SK-N-SH treated with all-trans-retinoic acid at 6 μM for 48 hours (cell line): ENCODE results near the gene SDK2.

Experiments
- ATAC-seq: fragments of 200-7000 bp; cut with Tn5 transposase; 3 replicates; pipeline ENCODE4 v1.9.1; 2020; ENCODE audit warnings: mild to moderate bottlenecking, moderate library complexity
- ARNTL ChIP-seq: fragments of 450-650 bp; formaldehyde crosslinking; IDR thresholded peaks from 2 replicates; pipeline ENCODE4 v1.5.0; 2020; ENCODE audit warnings: low read depth, mild to moderate bottlenecking, moderate library complexity, borderline replicate concordance
- BACH2 ChIP-seq: fragments of 250-450 bp; sonication (Bioruptor Pico); IDR thresholded peaks from 2 replicates; pipeline ENCODE4 v1.9.0; 2021; ENCODE audit warnings: mild to moderate bottlenecking, borderline replicate concordance
- CREB5 ChIP-seq: fragments of 250-450 bp; sonication (Bioruptor Pico); IDR thresholded peaks from 2 replicates; pipeline ENCODE4 v1.5.1; 2020; ENCODE audit warnings: low read depth, mild to moderate bottlenecking, moderate library complexity
- CSDC2 ChIP-seq: fragments of 250-450 bp; sonication (Bioruptor Pico); IDR thresholded peaks from 2 replicates; pipeline ENCODE4 v1.5.0; 2020; ENCODE audit warnings: mild to moderate bottlenecking, moderate library complexity
- CSRNP3 ChIP-seq: fragments of 250-450 bp; sonication (Bioruptor Pico); IDR thresholded peaks from 2 replicates; pipeline ENCODE4 v1.5.1; 2021; ENCODE audit warnings: mild to moderate bottlenecking, moderate library complexity
- ESRRG ChIP-seq: fragments of 250-450 bp; sonication (Bioruptor Pico); IDR thresholded peaks from 2 replicates; pipeline ENCODE4 v1.6.1; 2021; ENCODE audit warnings: mild to moderate bottlenecking
- GLIS3 ChIP-seq: fragments of 250-450 bp; sonication (Bioruptor Pico); IDR thresholded peaks from 2 replicates; pipeline ENCODE4 v1.5.0; 2020; ENCODE audit warnings: mild to moderate bottlenecking, moderate library complexity
- ISL1 ChIP-seq: fragments of 250-450 bp; sonication (Bioruptor Pico); IDR thresholded peaks from 2 replicates; pipeline ENCODE4 v2.1.2; 2022; ENCODE audit warnings: mild to moderate bottlenecking, moderate library complexity
- OSR1 ChIP-seq: fragments of 250-450 bp; sonication (Bioruptor Pico); IDR thresholded peaks from 2 replicates; pipeline ENCODE4 v1.8.0; 2022; ENCODE audit warnings: moderate library complexity, mild to moderate bottlenecking, inconsistent platforms
- PPARA ChIP-seq: fragments of 250-450 bp; sonication (Bioruptor Pico); IDR thresholded peaks from 2 replicates; pipeline ENCODE4 v1.5.0; 2020; ENCODE audit warnings: mild to moderate bottlenecking, borderline replicate concordance
- TCF4 ChIP-seq: fragments of 250-450 bp; sonication (Bioruptor Pico); IDR thresholded peaks from 2 replicates; pipeline ENCODE4 v1.8.0; 2021; ENCODE audit warnings: mild to moderate bottlenecking, moderate library complexity, borderline replicate concordance
- TOX ChIP-seq: fragments of 250-450 bp; sonication (Bioruptor Pico); IDR thresholded peaks from 2 replicates; pipeline ENCODE4 v1.8.0; 2021; ENCODE audit warnings: mild to moderate bottlenecking, moderate library complexity, borderline replicate concordance
- TSHZ2 ChIP-seq: fragments of 250-450 bp; sonication (Bioruptor Pico); IDR thresholded peaks from 2 replicates; pipeline ENCODE4 v1.5.0; 2020; ENCODE audit warnings: mild to moderate bottlenecking, moderate library complexity
- ZC3H10 ChIP-seq: fragments of 250-450 bp; sonication (Bioruptor Pico); IDR thresholded peaks from 2 replicates; pipeline ENCODE4 v1.5.1; 2021; ENCODE audit warnings: mild to moderate bottlenecking, moderate library complexity
- ZFP3 ChIP-seq: fragments of 250-450 bp; sonication (Bioruptor Pico); IDR thresholded peaks from 2 replicates; pipeline ENCODE4 v1.5.0; 2020; ENCODE audit warnings: mild to moderate bottlenecking, moderate library complexity
- ZFP30 ChIP-seq: fragments of 450-650 bp; formaldehyde crosslinking; IDR thresholded peaks from 2 replicates; pipeline ENCODE4 v1.5.0; 2022; ENCODE audit warnings: mild to moderate bottlenecking, moderate library complexity
- ZNF565 ChIP-seq: fragments of 450-650 bp; formaldehyde crosslinking; conservative IDR thresholded peaks from 2 replicates; pipeline ENCODE4 v1.5.0; 2020; ENCODE audit warnings: low read depth, mild to moderate bottlenecking, moderate library complexity
- ZNF70 ChIP-seq: fragments of 450-650 bp; formaldehyde crosslinking; IDR thresholded peaks from 2 replicates; pipeline ENCODE4 v1.5.0; 2020; ENCODE audit warnings: mild to moderate bottlenecking, moderate library complexity
- TF ChIP-seq, protein P1 (sequence below): fragments of 250-450 bp; sonication (Bioruptor Pico); IDR thresholded peaks from 2 replicates; pipeline ENCODE4 v1.8.0; 2020; ENCODE audit warnings: mild to moderate bottlenecking, moderate library complexity, borderline replicate concordance
- TF ChIP-seq, protein P2 (sequence below): fragments of 250-450 bp; sonication (Bioruptor Pico); IDR thresholded peaks from 2 replicates; pipeline ENCODE4 v1.8.0; 2021; ENCODE audit warnings: low read depth, mild to moderate bottlenecking, moderate library complexity, borderline replicate concordance

The SDK2 gene

DNA sequence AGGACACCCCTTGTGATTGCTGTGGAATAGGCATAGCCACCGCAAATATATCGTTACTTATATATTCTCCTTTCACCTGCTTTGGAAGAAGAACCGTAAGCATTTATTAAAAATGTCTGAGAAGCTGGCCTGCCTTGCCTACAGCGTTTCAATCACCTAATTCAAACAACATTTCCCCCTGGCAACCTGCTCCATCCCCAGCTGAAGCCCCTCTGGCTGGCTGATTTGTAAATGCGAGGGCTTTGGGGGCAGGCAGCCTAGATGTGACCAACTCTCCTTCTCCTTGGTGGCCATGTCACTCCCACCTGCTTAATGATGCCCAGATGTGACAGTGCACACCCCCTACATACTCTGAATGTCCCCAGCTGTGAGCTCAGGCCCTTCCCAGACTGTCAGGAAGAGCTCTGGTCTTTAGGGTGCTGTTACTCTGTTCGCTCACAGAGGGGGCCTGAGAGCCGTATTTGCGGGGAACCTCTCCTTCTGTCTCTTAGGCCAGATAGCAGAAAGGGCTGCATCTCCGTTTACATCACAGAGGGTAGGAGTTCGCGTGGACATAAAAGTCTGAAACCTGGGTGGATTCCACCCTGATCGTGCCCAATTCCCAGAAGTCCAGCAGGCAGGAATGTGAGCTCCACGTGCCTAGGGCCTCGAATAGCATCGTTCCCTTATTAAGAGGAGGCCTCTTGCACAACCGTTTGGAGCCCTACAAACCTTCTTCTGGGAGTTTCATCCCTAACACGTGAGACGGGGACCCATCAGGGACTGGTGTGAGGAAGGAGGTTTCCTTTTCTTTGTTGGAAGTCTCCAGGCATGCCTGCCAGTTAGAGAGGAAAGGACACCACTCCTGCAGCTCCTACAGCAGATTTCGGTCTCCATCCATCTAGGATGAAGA lies 2.4 kb upstream of the SDK2 start:
- ATAC-seq, result no peak
- TF ChIP-seq CSRNP3, result no peak
- TF ChIP-seq OSR1 (CRISPR knock-in tag), result no peak
- no peak for TF ChIP-seq BACH2 (CRISPR knock-in tag)
- TF ChIP-seq ZC3H10, result no peak
- TF ChIP-seq ZFP3, result peak; percentile 80; the same call in 1 of the 2 replicates
- TF ChIP-seq ARNTL (CRISPR knock-in tag), result no peak
- no peak for TF ChIP-seq TCF4 (CRISPR knock-in tag)

- ATAC-seq, result no peak
- TF ChIP-seq ZFP3 (0 out of 2 replicates have a peak, but pooled peaks have one; percentile 18), ESRRG (CRISPR knock-in tag) (no peak)
Measured at GRCh38 chr17:73645050-73645871, 1.0 kb upstream of the SDK2 start.

DNA sequence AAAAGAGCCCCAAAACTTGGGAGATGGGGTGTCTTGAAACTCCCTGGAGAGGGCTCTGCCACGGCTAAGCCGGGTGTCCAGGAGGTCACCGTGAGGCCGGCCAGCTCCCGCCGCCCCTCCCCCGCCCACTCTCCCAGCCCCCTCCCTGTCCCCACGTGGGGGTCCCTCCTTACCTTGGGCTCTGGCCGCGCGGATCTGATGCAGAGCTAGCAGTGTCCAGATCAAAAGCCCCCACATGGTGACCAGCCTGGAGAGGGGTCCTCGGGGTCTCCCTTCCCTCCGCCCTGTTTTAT lies 447 bp downstream of the SDK2 start:
- ATAC-seq, result no peak
- TF ChIP-seq ZC3H10, result no peak
- no peak for TF ChIP-seq BACH2 (CRISPR knock-in tag)
- TF ChIP-seq ZNF565 (CRISPR knock-in tag), result no peak
- TF ChIP-seq CSRNP3, result no peak
- TF ChIP-seq CREB5 (CRISPR knock-in tag), result no peak
- TF ChIP-seq OSR1 (CRISPR knock-in tag), result no peak
- TF ChIP-seq ZFP30 (CRISPR knock-in tag), result no peak
- no peak for TF ChIP-seq GLIS3
- no peak for TF ChIP-seq TOX (CRISPR knock-in tag)
- no peak for TF ChIP-seq ZNF70 (CRISPR knock-in tag)
- no peak for TF ChIP-seq ARNTL (CRISPR knock-in tag)
- TF ChIP-seq ISL1 (CRISPR knock-in tag), result no peak
- no peak for TF ChIP-seq PPARA (CRISPR knock-in tag)
- no peak for TF ChIP-seq CSDC2
- no peak for TF ChIP-seq ZFP3
- TF ChIP-seq, protein P1, sequence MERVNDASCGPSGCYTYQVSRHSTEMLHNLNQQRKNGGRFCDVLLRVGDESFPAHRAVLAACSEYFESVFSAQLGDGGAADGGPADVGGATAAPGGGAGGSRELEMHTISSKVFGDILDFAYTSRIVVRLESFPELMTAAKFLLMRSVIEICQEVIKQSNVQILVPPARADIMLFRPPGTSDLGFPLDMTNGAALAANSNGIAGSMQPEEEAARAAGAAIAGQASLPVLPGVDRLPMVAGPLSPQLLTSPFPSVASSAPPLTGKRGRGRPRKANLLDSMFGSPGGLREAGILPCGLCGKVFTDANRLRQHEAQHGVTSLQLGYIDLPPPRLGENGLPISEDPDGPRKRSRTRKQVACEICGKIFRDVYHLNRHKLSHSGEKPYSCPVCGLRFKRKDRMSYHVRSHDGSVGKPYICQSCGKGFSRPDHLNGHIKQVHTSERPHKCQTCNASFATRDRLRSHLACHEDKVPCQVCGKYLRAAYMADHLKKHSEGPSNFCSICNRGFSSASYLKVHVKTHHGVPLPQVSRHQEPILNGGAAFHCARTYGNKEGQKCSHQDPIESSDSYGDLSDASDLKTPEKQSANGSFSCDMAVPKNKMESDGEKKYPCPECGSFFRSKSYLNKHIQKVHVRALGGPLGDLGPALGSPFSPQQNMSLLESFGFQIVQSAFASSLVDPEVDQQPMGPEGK (CRISPR knock-in tag), result no peak
- no peak for TF ChIP-seq ESRRG (CRISPR knock-in tag)
- no peak for TF ChIP-seq TCF4 (CRISPR knock-in tag)
- no peak for TF ChIP-seq TSHZ2 (CRISPR knock-in tag)
- TF ChIP-seq, protein P2, sequence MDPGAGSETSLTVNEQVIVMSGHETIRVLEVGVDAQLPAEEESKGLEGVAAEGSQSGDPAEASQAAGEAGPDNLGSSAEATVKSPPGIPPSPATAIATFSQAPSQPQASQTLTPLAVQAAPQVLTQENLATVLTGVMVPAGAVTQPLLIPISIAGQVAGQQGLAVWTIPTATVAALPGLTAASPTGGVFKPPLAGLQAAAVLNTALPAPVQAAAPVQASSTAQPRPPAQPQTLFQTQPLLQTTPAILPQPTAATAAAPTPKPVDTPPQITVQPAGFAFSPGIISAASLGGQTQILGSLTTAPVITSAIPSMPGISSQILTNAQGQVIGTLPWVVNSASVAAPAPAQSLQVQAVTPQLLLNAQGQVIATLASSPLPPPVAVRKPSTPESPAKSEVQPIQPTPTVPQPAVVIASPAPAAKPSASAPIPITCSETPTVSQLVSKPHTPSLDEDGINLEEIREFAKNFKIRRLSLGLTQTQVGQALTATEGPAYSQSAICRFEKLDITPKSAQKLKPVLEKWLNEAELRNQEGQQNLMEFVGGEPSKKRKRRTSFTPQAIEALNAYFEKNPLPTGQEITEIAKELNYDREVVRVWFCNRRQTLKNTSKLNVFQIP (CRISPR knock-in tag), result no peak
- TF ChIP-seq, all 23 proteins: peak for 0
